H1 (cell line): ENCODE measurements around the gene C5orf34. TPM values are rescaled to one million over a fixed set of nuclear protein-coding genes. Genes with fewer than 3 reads are reported as not detected.

Experiments
- CTCF ChIA-PET: fragments of 300-600 bp; sonication (Branson Sonifier 250); formaldehyde crosslinking; loops from one replicate; lab custom pipeline; 2021; ENCODE audit not compliant: partially characterized antibody; lab: Charles Lee
- POLR2A ChIA-PET: fragments of 300-600 bp; sonication (Branson Sonifier 250); formaldehyde crosslinking; loops from one replicate; lab custom pipeline; 2021; ENCODE audit warnings: inconsistent platforms; ENCODE audit not compliant: partially characterized antibody; lab: Charles Lee
- DNase-seq, 2 experiments: peaks; one replicate each; pipeline versions ENCODE4 v3.0.0 to v3.0.0-alpha.2; 2010 to 2022; ENCODE audit warnings: low spot score in 2 of 2, low read depth in 1 of 2, mixed read lengths in 1 of 2
- FAIRE-seq: peaks from 2 replicates; lab custom pipeline; 2011; peaks lifted over from hg19 to GRCh38; lab: Jason Lieb, UNC
- H2AFZ ChIP-seq: 2 replicates; pipeline ENCODE4 v1.8.1; 2012; ENCODE audit warnings: low read length, inconsistent platforms
- H2AK5ac ChIP-seq: 2 replicates; pipeline ENCODE4 v1.6.1; 2013; ENCODE audit warnings: low read depth, low read length
- H2BK120ac ChIP-seq: replicated peaks from 2 replicates; pipeline ENCODE3; 2013; ENCODE audit warnings: low read depth, low read length, inconsistent platforms
- H2BK12ac ChIP-seq: 2 replicates; pipeline ENCODE4 v1.6.1; 2013; ENCODE audit warnings: low read depth, low read length
- H2BK15ac ChIP-seq: 2 replicates; pipeline ENCODE4 v1.6.1; 2013; ENCODE audit warnings: low read length
- H2BK20ac ChIP-seq: 2 replicates; pipeline ENCODE4 v1.6.1; 2013; ENCODE audit warnings: low read length
- H2BK5ac ChIP-seq: 2 replicates; pipeline ENCODE4 v1.6.1; 2013; ENCODE audit warnings: low read depth, low read length
- H3K14ac ChIP-seq: 2 replicates; pipeline ENCODE4 v1.6.1; 2013; ENCODE audit warnings: inconsistent platforms; ENCODE audit not compliant: insufficient read length
- H3K18ac ChIP-seq: 2 replicates; pipeline ENCODE4 v1.6.1; 2013; ENCODE audit warnings: low read length; ENCODE audit errors: extremely low read depth
- H3K23ac ChIP-seq: 2 replicates; pipeline ENCODE4 v1.6.1; 2013; ENCODE audit warnings: inconsistent platforms; ENCODE audit not compliant: insufficient read length
- H3K23me2 ChIP-seq: 2 replicates; pipeline ENCODE4 v1.6.1; 2013; ENCODE audit warnings: low read depth, low read length
- H3K27ac ChIP-seq: 2 replicates; pipeline ENCODE4 v1.6.1; 2011; ENCODE audit warnings: low read depth, low read length, inconsistent platforms
- H3K27me3 ChIP-seq, 4 experiments: replicated peaks in 1 of 4; 1 replicate in 1 of 4; 2 replicates in 3 of 4; pipeline versions ENCODE4 v1.6.1 to v1.8.1; 2011 to 2013; ENCODE audit warnings: low read length in 3 of 4, mild to moderate bottlenecking in 3 of 4, inconsistent platforms in 2 of 4, mixed read lengths in 2 of 4, moderate library complexity in 1 of 4; ENCODE audit not compliant: control insufficient read depth in 3 of 4, insufficient read depth in 3 of 4; ENCODE audit errors: extremely low read depth in 1 of 4
- H3K36me3 ChIP-seq, 4 experiments: 2 replicates each; pipeline versions ENCODE4 v1.6.1 to v1.8.1; 2011 to 2013; ENCODE audit warnings: mild to moderate bottlenecking in 4 of 4, low read length in 3 of 4, moderate library complexity in 2 of 4, control low read depth in 1 of 4, inconsistent platforms in 1 of 4; ENCODE audit not compliant: insufficient read depth in 4 of 4, control insufficient read depth in 2 of 4
- H3K4ac ChIP-seq: replicated peaks from 2 replicates; pipeline ENCODE3; 2013; ENCODE audit warnings: low read length, low read depth, mixed read lengths, inconsistent platforms; ENCODE audit not compliant: insufficient read length
- H3K4me1 ChIP-seq, 4 experiments: replicated peaks in 1 of 4; 1 replicate in 1 of 4; 2 replicates in 3 of 4; pipeline versions ENCODE4 v1.6.1 to v1.8.1; 2011 to 2013; ENCODE audit warnings: low read length in 3 of 4, inconsistent platforms in 2 of 4, mixed read lengths in 1 of 4; ENCODE audit not compliant: insufficient read depth in 4 of 4, control insufficient read depth in 3 of 4
- H3K4me2 ChIP-seq, 2 experiments: 2 replicates each; pipeline versions ENCODE4 v1.6.1 to v1.8.1; 2011 to 2013; ENCODE audit warnings: low read depth in 2 of 2, low read length in 2 of 2, control low read depth in 1 of 2, inconsistent platforms in 1 of 2, mild to moderate bottlenecking in 1 of 2; ENCODE audit not compliant: insufficient read depth in 1 of 2
- H3K4me3 ChIP-seq, 4 experiments: fragments of 200-600, 300-600 bp in 1 of 4; sonication (generic), shearing (Covaris generic), sonication (Bioruptor Twin) in 1 of 4; 2 replicates each; pipeline versions ENCODE4 v1.5.1 to v1.8.1; 2011 to 2016; ENCODE audit warnings: low read length in 4 of 4, low read depth in 3 of 4, control low read depth in 2 of 4, inconsistent platforms in 2 of 4, mild to moderate bottlenecking in 2 of 4, mixed read lengths in 1 of 4, moderate library complexity in 1 of 4; ENCODE audit not compliant: insufficient read depth in 2 of 4; ENCODE audit errors: extremely low read depth in 1 of 4
- H3K56ac ChIP-seq: replicated peaks from 2 replicates; pipeline ENCODE3; 2013; ENCODE audit warnings: low read depth, mild to moderate bottlenecking, mixed read lengths, low read length, inconsistent platforms; ENCODE audit not compliant: insufficient read length
- H3K79me1 ChIP-seq: 2 replicates; pipeline ENCODE4 v1.6.1; 2013; ENCODE audit warnings: low read depth, low read length, control low read depth
- H3K79me2 ChIP-seq, 2 experiments: 2 replicates each; pipeline versions ENCODE4 v1.6.1 to v1.8.1; 2012 to 2013; ENCODE audit warnings: low read length in 2 of 2, mild to moderate bottlenecking in 2 of 2, inconsistent platforms in 1 of 2; ENCODE audit not compliant: insufficient read depth in 2 of 2, control insufficient read depth in 1 of 2
- H3K9ac ChIP-seq, 4 experiments: replicated peaks in 1 of 4; 1 replicate in 1 of 4; 2 replicates in 3 of 4; pipeline versions ENCODE4 v1.6.1 to v1.8.1; 2011 to 2013; ENCODE audit warnings: low read depth in 3 of 4, low read length in 3 of 4, control low read depth in 2 of 4, mild to moderate bottlenecking in 2 of 4, moderate library complexity in 2 of 4, inconsistent platforms in 1 of 4; ENCODE audit errors: extremely low read depth in 1 of 4
- H3K9me3 ChIP-seq, 2 experiments: 2 replicates each; pipeline versions ENCODE4 v1.6.1 to v1.8.1; 2012 to 2013; ENCODE audit warnings: mild to moderate bottlenecking in 2 of 2, moderate library complexity in 2 of 2, control low read depth in 1 of 2, inconsistent platforms in 1 of 2, low read depth in 1 of 2, low read length in 1 of 2, mixed read lengths in 1 of 2; ENCODE audit not compliant: insufficient read depth in 2 of 2
- H4K20me1 ChIP-seq, 2 experiments: replicated peaks in 1 of 2; 2 replicates each; pipeline versions ENCODE3 to v1.8.1; 2011 to 2013; ENCODE audit warnings: inconsistent platforms in 2 of 2, low read length in 2 of 2, mild to moderate bottlenecking in 1 of 2; ENCODE audit not compliant: insufficient read depth in 2 of 2, control insufficient read depth in 1 of 2
- H4K5ac ChIP-seq: 2 replicates; pipeline ENCODE4 v1.6.1; 2013; ENCODE audit warnings: low read length, low read depth, mixed read lengths, inconsistent platforms; ENCODE audit not compliant: insufficient read length
- H4K8ac ChIP-seq: 2 replicates; pipeline ENCODE4 v1.8.0; 2013; ENCODE audit warnings: mild to moderate bottlenecking, moderate library complexity, low read length, inconsistent platforms; ENCODE audit not compliant: insufficient read depth; ENCODE audit errors: extremely low read depth
- H4K91ac ChIP-seq: replicated peaks from 2 replicates; pipeline ENCODE3; 2013; ENCODE audit warnings: low read length, mixed read lengths, inconsistent platforms; ENCODE audit not compliant: insufficient read length
- BACH1 ChIP-seq: IDR thresholded peaks from 2 replicates; pipeline ENCODE4 v1.6.1; 2012; ENCODE audit warnings: low read length, improper control_type of control experiment
- CHD2 ChIP-seq: IDR thresholded peaks from 2 replicates; pipeline ENCODE4 v1.6.1; 2012; ENCODE audit warnings: low read length, improper control_type of control experiment
- CREB1 ChIP-seq: IDR thresholded peaks from 2 replicates; pipeline ENCODE4 v1.6.1; 2012; ENCODE audit warnings: inconsistent platforms
- E2F6 ChIP-seq: IDR thresholded peaks from 2 replicates; pipeline ENCODE4 v1.6.1; 2012; ENCODE audit warnings: inconsistent platforms
- PHF8 ChIP-seq: fragments of 200-600 bp; sonication (generic); conservative IDR thresholded peaks from 2 replicates; pipeline ENCODE4 v1.7.1; 2012; ENCODE audit warnings: low read depth, mild to moderate bottlenecking, inconsistent platforms, low read length, moderate library complexity
- RFX5 ChIP-seq: IDR thresholded peaks from 2 replicates; pipeline ENCODE4 v1.6.1; 2011; ENCODE audit warnings: low read depth, low read length, improper control_type of control experiment, borderline replicate concordance
- SIN3A ChIP-seq, 2 experiments: IDR thresholded peaks in 1 of 2; conservative IDR thresholded peaks in 1 of 2; 2 replicates each; pipeline ENCODE4 v1.6.1; 2011 to 2012; ENCODE audit warnings: low read length in 2 of 2, improper control_type of control experiment in 1 of 2, low read depth in 1 of 2, mild to moderate bottlenecking in 1 of 2
- SIRT6 ChIP-seq: IDR thresholded peaks from one replicate; pipeline ENCODE4 v1.7.1; 2012; ENCODE audit warnings: low read length, inconsistent platforms
- SIX5 ChIP-seq: IDR thresholded peaks from 2 replicates; pipeline ENCODE4 v1.6.1; 2011; ENCODE audit warnings: mild to moderate bottlenecking, low read depth, low read length
- SRF ChIP-seq: IDR thresholded peaks from 2 replicates; pipeline ENCODE4 v1.6.1; 2011; ENCODE audit warnings: mild to moderate bottlenecking, low read depth, low read length, moderate library complexity
- TBP ChIP-seq: IDR thresholded peaks from 2 replicates; pipeline ENCODE4 v1.6.1; 2011; ENCODE audit warnings: low read depth, low read length, improper control_type of control experiment
- WGBS, 2 experiments: shearing (Covaris generic) in 1 of 2; methylation state at CpG; one replicate each; pipeline versions ENCODE4 v1.1.6 to v1.1.7; 2013 to 2015; ENCODE audit warnings: low lambda C conversion rate in 2 of 2, mixed read lengths in 2 of 2, inconsistent platforms in 1 of 2, low coverage in 1 of 2, missing lambda C conversion rate in 1 of 2; ENCODE audit not compliant: insufficient replicate concordance in 2 of 2, insufficient coverage in 1 of 2, insufficient read length in 1 of 2; ENCODE audit errors: extremely low coverage in 1 of 2, missing lambda C conversion rate in 1 of 2; 5-methylcytosine and 5-hydroxymethylcytosine counted together
- polyA plus RNA-seq, 7 experiments: library from polyadenylated mRNA; depleted of rRNA in 3 of 7; stranded (reverse) in 5 of 7; unstranded in 2 of 7; fragments of >200 nt in 5 of 7; fragments of 200-250 nt in 2 of 7; gene quantifications; 1 replicate in 5 of 7; 2 replicates in 1 of 7; 4 replicates in 1 of 7; pipeline versions ENCODE4 v1.2.1 to v1.2.3, GENCODE V29; 2011 to 2013; ENCODE audit warnings: missing spikeins in 2 of 7, mixed read lengths in 2 of 7
- total RNA-seq: library from RNA; stranded (reverse); fragmentation: NEBNext Ultra II Directional; extraction: Animal tissue kit (Norgen Biotek cat#: 25700); gene quantifications from 2 replicates; pipeline ENCODE4 v1.2.1, GENCODE V29; 2021
- TF ChIP-seq, protein P1 (sequence below): IDR thresholded peaks from 2 replicates; pipeline ENCODE4 v1.6.1; 2012; ENCODE audit warnings: low read length, inconsistent platforms

Gene C5orf34
- total and polyA plus RNA-seq, 2 of the 8 experiments (the other 6 are each of a cell fraction or from before 2014, with no cell fraction given): 6.8 to 8.6 TPM

DNA sequence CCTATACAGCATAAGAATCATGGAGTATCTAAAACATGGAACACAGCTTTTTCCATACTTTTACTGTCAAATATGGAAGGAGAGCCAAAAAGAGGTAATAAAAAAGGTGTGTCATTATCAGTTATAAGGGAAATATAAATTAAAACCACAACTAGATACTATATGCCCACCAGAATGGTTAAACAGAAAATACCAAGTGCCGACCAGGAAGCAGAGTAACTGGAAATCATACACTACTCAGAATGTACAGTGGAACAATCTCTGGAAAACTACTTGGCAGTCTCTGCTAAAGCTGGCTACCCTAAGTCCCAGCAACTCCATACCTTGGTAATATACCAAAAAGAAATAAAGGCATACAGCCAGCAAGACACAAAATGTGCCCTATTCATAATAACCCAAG is 39.5 kb upstream of the C5orf34 start:
- H4K91ac ChIP-seq: no peak overlapping the region
- no peak for DNase-seq
- no peak overlapping the region for H2BK5ac ChIP-seq
- H3K4me2 ChIP-seq: peak overlapping the region; percentile 57 to 81; a peak in 3 of 4 replicates
- H3K79me1 ChIP-seq: no peaks in the 10 kb centered on the region
- peaks cover 3 to 4% of the 10 kb centered on the region in 2 experiments for H4K20me1 ChIP-seq
- no peak overlapping the region for H2BK15ac ChIP-seq
- no peak overlapping the region for H2BK20ac ChIP-seq
- H3K18ac ChIP-seq: no peak overlapping the region
- no peak overlapping the region for H3K27ac ChIP-seq
- H2BK12ac ChIP-seq: no peak overlapping the region
- ChIA-PET CTCF (interaction anchor here (0.7 to 1.4 kb wide), 5 partner anchors 14 to 77 kb away, joined by 3 to 5 read pairs (median 4); partner anchors contain the start of genes NNT and TMEM267), POLR2A (interaction anchor here (0.6 to 4.8 kb wide), 5 partner anchors 10 to 49 kb away, joined by 3 to 26 read pairs (median 9); partner anchors contain the start of genes C5orf34 and NNT)
- no peak overlapping the region for H4K5ac ChIP-seq
- H4K8ac ChIP-seq: no peak overlapping the region
- no peaks in the 10 kb centered on the region; the same call in 1 of the 2 replicates for H3K23me2 ChIP-seq
- H3K36me3 ChIP-seq: peaks cover 2 to 52% (median 20%) of the 10 kb centered on the region in 4 experiments; a peak in 7 of 8 replicates
- no peak overlapping the region for H3K23ac ChIP-seq
- FAIRE-seq: no peak
- peak overlapping the region in 2 of 4 experiments; percentile 1 to 99; a peak in 1 of 8 replicates for H3K4me3 ChIP-seq
- peaks cover 4 to 62% of the 10 kb centered on the region in 2 experiments; a peak in 3 of 4 replicates for H3K79me2 ChIP-seq
- H3K4me1 ChIP-seq: peaks cover 0 to 4% (median 2%) of the 10 kb centered on the region in 4 experiments; a peak in 3 of 7 replicates
- H2AFZ ChIP-seq: no peak overlapping the region
- H3K9ac ChIP-seq: no peak overlapping the region
- H2BK120ac ChIP-seq: no peak overlapping the region
- no peak overlapping the region for H3K4ac ChIP-seq
- no peaks in the 10 kb centered on the region for H3K27me3 ChIP-seq
- no peak overlapping the region for H3K14ac ChIP-seq
- H3K9me3 ChIP-seq: no peaks in the 10 kb centered on the region
- H2AK5ac ChIP-seq: no peak overlapping the region
- no peak overlapping the region for H3K56ac ChIP-seq
- WGBS, 2 experiments: 78% methylated on average over 1 of the region's 1 CpG; no CpG with 5 or more reads in 1 of the 2 experiments
- no peak for TF ChIP-seq RFX5
- TF ChIP-seq BACH1: no peak
- no peak for TF ChIP-seq CREB1
- no peak for TF ChIP-seq PHF8
- TF ChIP-seq SIRT6: no peak
- no peak for TF ChIP-seq CHD2
- TF ChIP-seq TBP: no peak
- TF ChIP-seq, protein P1, sequence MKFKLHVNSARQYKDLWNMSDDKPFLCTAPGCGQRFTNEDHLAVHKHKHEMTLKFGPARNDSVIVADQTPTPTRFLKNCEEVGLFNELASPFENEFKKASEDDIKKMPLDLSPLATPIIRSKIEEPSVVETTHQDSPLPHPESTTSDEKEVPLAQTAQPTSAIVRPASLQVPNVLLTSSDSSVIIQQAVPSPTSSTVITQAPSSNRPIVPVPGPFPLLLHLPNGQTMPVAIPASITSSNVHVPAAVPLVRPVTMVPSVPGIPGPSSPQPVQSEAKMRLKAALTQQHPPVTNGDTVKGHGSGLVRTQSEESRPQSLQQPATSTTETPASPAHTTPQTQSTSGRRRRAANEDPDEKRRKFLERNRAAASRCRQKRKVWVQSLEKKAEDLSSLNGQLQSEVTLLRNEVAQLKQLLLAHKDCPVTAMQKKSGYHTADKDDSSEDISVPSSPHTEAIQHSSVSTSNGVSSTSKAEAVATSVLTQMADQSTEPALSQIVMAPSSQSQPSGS: no peak
- no peak for TF ChIP-seq E2F6
- no peak for TF ChIP-seq SIN3A (conservative IDR thresholded peaks at IDR 0.05 in 1 of 2, IDR thresholded peaks at IDR 0.05 in 1 of 2; ENCODE audit: low read depth in 1 of 2, low read length in 2 of 2)
- no peak for TF ChIP-seq SIX5
- TF ChIP-seq SRF: no peak
